SK-MEL-5 (cell line): ENCODE data around the gene RALGAPA2. TPM values are rescaled to one million over a fixed set of nuclear protein-coding genes. Genes with fewer than 3 reads are reported as not detected.

Source experiments
- DNase-seq: peaks from one replicate; pipeline ENCODE4 v3.0.0-alpha.2; 2016; ENCODE audit warnings: low read depth, low spot score
- in situ Hi-C: cut with HindIII; loops from 2 replicates; pipeline ENCODE4 v1.10.0; 2016; ENCODE audit warnings: low sequenced_read_pairs, high pct_unique_total_duplicates, low pct_unique_long_range_greater_than_20kb
- polyA plus RNA-seq, 2 experiments: library from polyadenylated mRNA; depleted of rRNA; stranded (reverse); fragments of >200 nt; gene quantifications; 2 replicates each; pipeline ENCODE4 v1.2.3, GENCODE V29; 2015
- total RNA-seq: library from RNA; depleted of rRNA; stranded (reverse); fragments of >200 nt; shearing (Covaris generic); gene quantifications from 2 replicates; pipeline ENCODE4 v1.2.3, GENCODE V29; 2014; rRNA removed

The RALGAPA2 gene
- 9.3 and 11.1 TPM in 2 replicates for total RNA-seq
- 8.5 and 15.9 TPM in 2 replicates for polyA plus RNA-seq (2015; cell fraction: cytosol; rRNA removed)
- polyA plus RNA-seq (2015; cell fraction: nucleus; rRNA removed), result 9.7 and 15.8 TPM in 2 replicates

- DNase-seq, result peak; percentile 99
- in situ Hi-C loops, result no loop called here
Observed at GRCh38 chr20:20712474-20713243, at the start of gene RALGAPA2. Gene RALGAPA2, minus strand, starts transcription at chr20:20712644. Its CDS starts 164 bp downstream, at chr20:20712480.

- DNase-seq, result no peak
- in situ Hi-C loops, result no loop called here
Observed at GRCh38 chr20:20761301-20761700, 48.9 kb upstream of the RALGAPA2 start.

GRCh38 chr20:20759132-20759531 lies 46.7 kb upstream of the RALGAPA2 start:
- no peak for DNase-seq
- in situ Hi-C loops, result no loop called here

- no peak for DNase-seq
- in situ Hi-C loops, result no loop called here
Observed at GRCh38 chr20:20755674-20756319, 43.4 kb upstream of the RALGAPA2 start.

- in situ Hi-C loops, result no loop called here
- DNase-seq, result no peak
Observed at GRCh38 chr20:20755231-20755630, 42.8 kb upstream of the RALGAPA2 start.

GRCh38 chr20:20754714-20755113 lies 42.3 kb upstream of the RALGAPA2 start:
- DNase-seq, result no peak
- in situ Hi-C loops, result no loop called here

- no peak for DNase-seq
Observed at GRCh38 chr20:20752712-20753111, 40.3 kb upstream of the RALGAPA2 start.

GRCh38 chr20:20747298-20747697 lies 34.9 kb upstream of the RALGAPA2 start:
- DNase-seq, result no peak
- in situ Hi-C loops, result no loop called here

More at GRCh38 chr20:20752712-20753111, 40.3 kb upstream of the RALGAPA2 start:
- in situ Hi-C loops, result no loop called here

- in situ Hi-C loops, result no loop called here
- no peak for DNase-seq
Observed at GRCh38 chr20:20744170-20744725, 31.8 kb upstream of the RALGAPA2 start.

- DNase-seq, result no peak
- in situ Hi-C loops, result no loop called here
Observed at GRCh38 chr20:20743511-20744169, 31.2 kb upstream of the RALGAPA2 start.

GRCh38 chr20:20741087-20742045 lies 28.9 kb upstream of the RALGAPA2 start:
- in situ Hi-C loops, result no loop called here

GRCh38 chr20:20740541-20740940 lies 28.1 kb upstream of the RALGAPA2 start:
- in situ Hi-C loops, result no loop called here
- DNase-seq, result no peak

More at GRCh38 chr20:20741087-20742045, 28.9 kb upstream of the RALGAPA2 start:
- no peak for DNase-seq

- no peak for DNase-seq
- in situ Hi-C loops, result no loop called here
Observed at GRCh38 chr20:20737158-20737557, 24.7 kb upstream of the RALGAPA2 start.

- in situ Hi-C loops, result no loop called here
- no peak for DNase-seq
Observed at GRCh38 chr20:20736303-20736702, 23.9 kb upstream of the RALGAPA2 start.

GRCh38 chr20:20734475-20734948 lies 22.1 kb upstream of the RALGAPA2 start:
- in situ Hi-C loops, result no loop called here
- no peak for DNase-seq

GRCh38 chr20:20733943-20734342 lies 21.5 kb upstream of the RALGAPA2 start:
- no peak for DNase-seq
- in situ Hi-C loops, result no loop called here

GRCh38 chr20:20732641-20733040 lies 20.2 kb upstream of the RALGAPA2 start:
- in situ Hi-C loops, result no loop called here
- DNase-seq, result no peak
